DMS53 treated with DMSO at 0.1 percent for 48 hours (cell line): ENCODE results near the gene CACNG7.
"Not testable (repeated sequence)": the region's sequence is repeated elsewhere in the genome, so short reads cannot be mapped to it uniquely, and the experiment has no call there.

Source experiments
- DNase-seq: peaks from one replicate; lab custom pipeline; 2025; ENCODE audit not compliant: unreplicated experiment; lab: John Stamatoyannopoulos, UW

The CACNG7 gene, protein sequence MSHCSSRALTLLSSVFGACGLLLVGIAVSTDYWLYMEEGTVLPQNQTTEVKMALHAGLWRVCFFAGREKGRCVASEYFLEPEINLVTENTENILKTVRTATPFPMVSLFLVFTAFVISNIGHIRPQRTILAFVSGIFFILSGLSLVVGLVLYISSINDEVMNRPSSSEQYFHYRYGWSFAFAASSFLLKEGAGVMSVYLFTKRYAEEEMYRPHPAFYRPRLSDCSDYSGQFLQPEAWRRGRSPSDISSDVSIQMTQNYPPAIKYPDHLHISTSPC

DNA sequence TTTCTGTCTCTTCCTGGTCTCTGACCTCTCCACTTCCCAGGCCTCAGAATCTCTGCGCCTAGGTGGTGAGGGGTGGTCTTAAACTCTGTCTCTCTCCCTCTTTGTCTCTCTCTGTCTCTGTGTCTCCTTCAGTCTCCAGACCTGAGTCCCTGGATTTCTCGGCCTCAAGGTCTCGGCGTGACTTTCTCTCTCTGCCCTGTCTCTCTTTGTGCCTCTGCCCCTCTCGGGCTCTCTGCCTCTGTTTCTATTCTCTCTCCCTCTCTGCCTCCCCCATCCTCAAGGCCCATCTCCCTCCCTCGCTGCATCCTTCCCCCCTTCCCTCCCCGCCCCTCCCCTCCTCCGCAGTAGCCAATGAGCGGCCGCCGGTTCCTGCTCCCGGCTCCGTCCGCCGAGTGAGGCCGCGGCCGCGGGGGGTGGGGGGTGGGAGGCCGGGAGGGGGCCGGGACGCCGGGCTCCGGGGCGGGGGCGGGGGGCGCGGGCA, at the start of gene CACNG7:
Gene CACNG7 (plus strand): TSS at position 344 of the 481 bp plus-strand sequence. CDS start 3,554 bp downstream, outside the sequence.
- no peak for DNase-seq

DNA sequence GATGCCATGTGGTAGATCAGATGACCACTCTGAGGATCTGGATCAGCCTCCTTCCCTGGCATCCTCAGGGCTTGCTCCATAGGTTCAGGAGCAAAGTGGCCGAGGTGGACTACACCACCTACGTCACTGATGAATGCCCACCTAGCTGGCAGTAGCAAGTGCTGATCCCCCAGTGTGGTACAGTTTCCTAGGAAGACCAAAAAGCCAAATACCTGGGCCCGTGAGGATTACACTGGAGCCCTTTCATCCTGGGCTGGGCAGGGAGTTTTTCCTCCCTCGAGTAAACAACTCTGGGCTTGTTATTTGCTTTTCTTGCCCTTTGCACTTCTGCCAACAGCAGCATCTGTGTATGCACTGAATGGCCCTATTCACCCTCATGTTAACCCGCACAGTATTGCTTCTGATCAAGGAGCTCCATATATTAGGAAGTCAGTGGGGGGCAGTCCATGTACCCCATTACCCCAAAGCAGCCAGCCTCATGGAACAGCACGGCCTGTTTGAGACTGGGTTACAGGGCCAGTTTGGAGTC, 44.7 kb upstream of the CACNG7 start:
- DNase-seq, result no peak

DNA sequence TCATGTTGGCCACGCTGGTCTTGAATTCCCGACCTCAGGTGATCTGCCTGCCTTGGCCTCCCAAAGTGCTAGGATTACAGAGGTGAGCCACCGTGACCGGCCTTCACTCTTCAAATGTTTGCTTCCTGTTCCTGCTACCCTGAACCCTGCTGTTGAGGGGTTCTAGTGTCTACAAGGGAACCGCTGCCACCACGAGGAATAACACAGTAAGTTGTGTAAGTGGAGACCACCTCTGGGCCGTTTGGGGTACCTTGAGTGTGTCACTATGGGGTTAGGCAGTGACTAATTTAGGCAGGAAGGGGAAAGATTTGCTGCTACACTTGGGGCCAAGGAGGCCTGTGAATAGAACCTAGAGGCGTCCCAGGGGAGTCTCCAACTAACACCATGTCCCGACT, 43.6 kb upstream of the CACNG7 start:
- DNase-seq, result no peak

DNA sequence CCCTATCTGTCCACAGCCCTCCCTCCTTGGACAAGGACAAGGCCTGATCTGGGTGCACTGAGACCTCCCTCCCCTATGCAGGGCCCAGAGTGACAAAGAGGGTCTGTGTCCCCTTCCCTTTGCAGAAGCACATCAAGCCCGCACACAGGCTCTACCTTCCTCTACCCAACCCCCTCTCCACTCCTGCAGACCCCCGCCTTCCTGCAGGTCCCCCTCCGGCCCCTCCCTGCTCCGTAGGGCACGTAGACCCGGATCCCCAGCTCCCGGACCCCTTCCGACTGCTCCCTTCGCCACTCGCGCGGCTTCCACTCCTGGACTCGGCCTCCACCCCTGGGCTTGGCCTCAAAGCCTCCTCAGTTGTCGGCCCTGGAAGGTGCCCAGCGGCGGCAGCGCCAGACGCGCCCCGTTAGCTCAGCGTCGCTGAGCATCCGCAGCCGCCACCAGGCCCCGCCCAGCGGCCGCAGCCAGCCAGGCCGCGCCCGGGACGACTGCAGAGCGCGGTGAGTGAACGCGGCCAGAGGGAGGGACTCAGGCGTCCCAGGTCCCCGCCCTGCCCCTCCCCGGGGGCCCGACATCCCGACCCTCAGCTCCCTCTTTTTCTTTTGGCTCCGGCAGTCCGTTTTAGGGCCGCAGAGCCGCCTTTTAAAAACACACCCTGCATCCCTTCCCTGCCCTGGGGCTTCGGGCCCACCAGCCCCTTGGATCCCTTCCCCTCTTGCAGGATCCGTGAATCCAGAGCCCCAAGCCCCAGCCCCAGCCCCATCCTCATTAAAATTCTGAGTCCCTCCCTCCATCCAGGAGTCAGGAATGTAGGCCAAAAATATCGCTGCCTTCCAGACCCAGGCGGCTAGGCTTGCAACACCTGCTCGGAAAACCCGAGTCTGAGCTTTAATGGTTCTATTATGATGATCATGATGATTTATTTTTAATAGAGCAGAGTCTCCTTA, 42.9 kb upstream of the CACNG7 start:
- no peak for DNase-seq

GRCh38 chr19:53866865-53867224, 42.2 kb upstream of the CACNG7 start:
- no peak for DNase-seq

GRCh38 chr19:53867225-53868090, 41.6 kb upstream of the CACNG7 start, which contains the start of gene MYADM:
Gene MYADM, plus strand, starts transcription at chr19:53867883. Its CDS starts 5,647 bp downstream, at chr19:53873530.
- DNase-seq, result no peak

- no peak for DNase-seq
These were observed 40.8 kb upstream of the CACNG7 start for GRCh38 chr19:53868091-53868891.

- no peak for DNase-seq
These were observed 39.9 kb upstream of the CACNG7 start for GRCh38 chr19:53868892-53869804.

DNA sequence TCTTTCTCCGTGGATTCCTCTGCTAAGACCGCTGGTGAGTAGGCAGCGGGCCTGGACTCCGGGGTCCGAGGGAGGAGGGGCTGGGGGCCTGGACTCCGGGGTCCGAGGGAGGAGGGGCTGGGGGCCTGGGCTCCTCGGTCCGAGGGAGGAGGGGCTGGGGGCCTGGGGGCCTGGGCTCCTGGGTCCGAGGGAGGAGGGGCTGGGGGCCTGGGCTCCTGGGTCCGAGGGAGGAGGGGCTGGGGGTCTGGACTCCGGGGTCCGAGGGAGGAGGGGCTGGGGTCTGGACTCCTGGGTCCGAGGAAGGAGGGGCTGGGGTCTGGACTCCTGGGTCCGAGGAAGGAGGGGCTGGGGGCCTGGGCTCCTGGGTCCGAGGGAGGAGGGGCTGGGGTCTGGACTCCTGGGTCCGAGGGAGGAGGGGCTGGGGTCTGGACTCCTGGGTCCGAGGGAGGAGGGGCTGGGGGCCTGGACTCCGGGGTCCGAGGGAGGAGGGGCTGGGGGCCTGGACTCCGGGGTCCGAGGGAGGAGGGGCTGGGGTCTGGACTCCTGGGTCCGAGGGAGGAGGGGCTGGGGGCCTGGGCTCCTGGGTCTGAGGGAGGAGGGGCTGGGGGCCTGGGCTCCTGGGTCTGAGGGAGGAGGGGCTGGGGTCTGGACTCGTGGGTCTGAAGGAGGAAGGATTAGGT, 39.1 kb upstream of the CACNG7 start:
- DNase-seq, result not testable (repeated sequence)

DNA sequence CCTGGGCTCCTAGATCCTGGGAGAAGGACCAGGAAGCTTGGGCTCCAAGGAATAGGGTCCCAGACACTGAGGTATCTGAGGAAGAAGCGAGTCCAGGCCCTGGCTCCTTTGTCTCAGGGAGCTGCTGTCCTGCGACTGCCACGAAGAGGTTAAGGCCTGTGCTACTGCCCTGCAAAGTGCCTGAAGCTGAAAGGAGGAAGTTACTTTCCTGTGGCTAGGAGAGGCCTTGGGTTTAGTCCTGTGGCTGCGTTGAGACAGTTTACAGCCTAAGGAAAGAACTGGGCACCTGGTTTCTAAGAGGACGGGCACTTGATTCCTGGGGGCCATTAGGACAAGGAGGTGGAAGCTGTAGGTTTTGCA, 38.6 kb upstream of the CACNG7 start:
- no peak for DNase-seq

GRCh38 chr19:53871454-53871853, 37.6 kb upstream of the CACNG7 start:
- DNase-seq, result no peak

GRCh38 chr19:53872762-53873161, 36.3 kb upstream of the CACNG7 start:
- DNase-seq, result no peak

GRCh38 chr19:53873773-53874605, 35.1 kb upstream of the CACNG7 start:
- no peak for DNase-seq

GRCh38 chr19:53874606-53874990, 34.5 kb upstream of the CACNG7 start:
- DNase-seq, result no peak

DNA sequence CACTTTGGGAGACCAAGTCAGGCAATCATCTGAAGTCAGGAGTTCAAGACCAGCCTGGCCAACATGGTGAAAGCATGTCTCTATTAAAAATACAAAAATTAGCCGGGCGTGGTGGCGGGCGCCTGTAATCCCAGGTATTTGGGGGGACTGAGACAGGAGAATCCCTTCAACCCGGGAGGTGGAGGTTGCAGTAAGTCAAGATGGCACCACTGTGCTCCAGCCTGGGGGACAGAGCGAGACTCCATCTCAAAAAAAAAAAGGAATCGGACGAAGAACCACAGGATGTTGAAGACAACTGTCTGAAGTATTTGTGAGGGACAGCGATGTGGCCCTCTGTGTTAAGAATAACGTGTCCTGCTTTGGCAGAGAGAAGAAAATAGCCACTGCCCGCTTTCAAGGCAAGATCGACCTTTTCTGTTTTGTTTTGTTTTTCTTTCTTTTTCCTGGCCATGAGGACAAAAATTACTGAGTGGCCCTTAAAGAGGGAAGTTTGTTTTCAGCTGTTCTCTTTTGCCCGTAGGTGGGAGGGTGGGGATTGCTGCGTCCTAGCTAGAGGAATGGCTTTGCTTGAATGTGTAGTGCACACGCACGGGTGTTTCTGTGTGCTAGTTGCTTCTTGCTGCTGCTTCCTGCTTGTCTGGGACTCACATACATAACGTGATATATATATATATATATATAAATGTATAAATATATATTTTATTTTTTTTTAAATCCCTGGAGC, 33.3 kb upstream of the CACNG7 start:
- no peak for DNase-seq

DNA sequence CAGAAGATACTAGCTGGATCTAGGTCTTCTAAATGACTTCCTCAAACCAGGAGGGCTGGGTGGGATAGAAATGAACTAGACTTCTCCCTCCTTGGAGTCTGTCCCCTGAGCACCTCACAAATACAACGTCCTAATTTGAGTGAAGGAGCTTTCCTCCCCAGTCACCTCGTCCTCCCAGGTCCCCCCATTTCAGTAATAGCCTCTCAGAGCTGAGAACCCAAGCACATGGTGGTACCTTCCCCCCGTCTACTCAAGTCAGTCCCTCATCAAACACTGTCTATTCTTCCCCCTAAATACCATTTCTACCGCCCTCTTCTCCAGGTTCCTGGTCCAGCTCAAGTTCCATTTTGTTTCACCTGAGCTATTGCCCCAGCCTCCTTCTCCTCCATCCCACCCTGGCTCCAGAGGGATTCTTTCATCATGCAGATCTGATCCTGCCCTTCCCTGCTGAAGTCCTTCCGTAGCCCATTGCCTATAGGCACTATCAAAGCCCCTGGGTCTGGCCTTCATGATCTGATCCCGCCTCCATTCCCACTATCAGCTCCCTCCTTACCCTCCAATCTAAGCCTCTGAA, 32.3 kb upstream of the CACNG7 start:
- no peak for DNase-seq

DNA sequence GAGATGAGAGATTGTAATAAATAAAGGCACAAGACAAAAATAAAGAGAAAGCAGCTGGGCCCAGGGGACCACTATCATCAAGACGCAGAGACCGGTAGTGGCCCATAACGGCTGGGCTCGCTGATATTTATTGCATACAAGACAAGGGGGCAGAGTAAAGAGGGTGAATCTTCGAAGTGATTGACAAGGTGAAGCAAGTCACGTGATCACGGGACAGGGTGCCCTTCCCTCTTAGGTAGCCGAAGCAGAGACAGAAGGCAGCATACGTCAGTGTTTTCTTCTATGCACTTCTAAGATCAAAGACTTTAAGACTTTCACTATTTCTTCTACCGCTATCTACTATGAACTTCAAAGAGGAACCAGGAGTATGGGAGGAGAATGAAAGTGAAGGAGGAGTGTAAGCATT, 31.7 kb upstream of the CACNG7 start:
- no peak for DNase-seq
